Activated CD4-positive, alpha-beta T cell treated with anti-CD3 and anti-CD28 coated beads, Interleukin-2, amount 50 U/mL, for 24 hours (primary cell): Measurements from ENCODE around the gene SPATA25.
"Not testable (repeated sequence)": the region's sequence is repeated elsewhere in the genome, so short reads cannot be mapped to it uniquely, and the experiment has no call there.

Experiments used
- DNase-seq, 2 donors: peaks; one replicate each; pipeline ENCODE4 v3.0.0-alpha.2; 2020; ENCODE audit warnings: low read depth in 1 of 2, low spot score in 1 of 2

SPATA25 gene

GRCh38 chr20:45917790-45918141 lies 30.3 kb upstream of the SPATA25 start:
- no peak for DNase-seq

- DNase-seq, result no peak
These were observed 25.7 kb upstream of the SPATA25 start for GRCh38 chr20:45913116-45913515.

- DNase-seq, result no peak
These were observed 24.9 kb upstream of the SPATA25 start for GRCh38 chr20:45912344-45912682.

DNA sequence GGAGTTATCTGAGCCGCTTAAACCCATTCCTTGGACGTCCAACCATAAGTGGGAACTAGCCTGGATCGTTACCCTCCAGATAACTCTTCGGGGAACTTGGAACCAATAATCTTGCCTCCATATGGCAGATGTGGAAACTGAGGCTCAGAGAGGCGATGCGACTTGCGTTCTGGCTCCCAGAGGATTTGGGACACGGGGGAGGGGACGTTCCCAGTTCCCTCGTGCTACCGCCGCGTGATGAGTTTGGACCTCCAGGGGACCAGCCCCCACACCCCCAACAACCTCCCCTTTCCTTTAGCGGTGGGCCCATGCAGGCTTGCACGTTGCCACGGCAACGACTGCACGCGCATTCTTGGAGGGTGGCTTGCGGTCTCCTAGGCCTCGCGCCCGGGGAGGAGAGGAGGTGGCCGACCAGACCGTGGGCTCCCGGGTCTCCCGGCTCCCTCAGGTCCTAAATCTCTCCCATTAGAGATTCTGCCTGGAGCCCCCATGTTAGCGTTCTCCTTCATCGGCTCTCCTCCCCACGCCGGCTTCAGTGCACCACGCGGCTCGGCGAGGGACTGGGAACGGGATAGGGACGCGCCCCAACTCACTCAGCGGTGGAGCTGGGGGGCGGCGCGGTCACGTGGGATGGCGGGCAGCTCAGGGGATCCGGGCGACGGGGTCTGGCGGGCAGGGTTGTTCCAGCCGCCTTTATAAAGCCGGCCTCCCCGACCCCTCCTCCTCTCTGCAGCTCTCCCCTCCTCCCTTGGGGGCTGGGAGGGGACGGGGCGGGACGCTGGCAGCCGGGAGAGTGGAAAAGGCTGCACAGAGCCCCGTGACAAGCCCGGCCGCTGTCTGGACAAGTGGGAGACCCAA lies 24.3 kb upstream of the SPATA25 start, which contains the start of gene PLTP:
Gene PLTP (minus strand): TSS at position 670 of the 858 bp plus-strand sequence. CDS start 703 bp downstream, outside the sequence.
- DNase-seq, result no peak

DNA sequence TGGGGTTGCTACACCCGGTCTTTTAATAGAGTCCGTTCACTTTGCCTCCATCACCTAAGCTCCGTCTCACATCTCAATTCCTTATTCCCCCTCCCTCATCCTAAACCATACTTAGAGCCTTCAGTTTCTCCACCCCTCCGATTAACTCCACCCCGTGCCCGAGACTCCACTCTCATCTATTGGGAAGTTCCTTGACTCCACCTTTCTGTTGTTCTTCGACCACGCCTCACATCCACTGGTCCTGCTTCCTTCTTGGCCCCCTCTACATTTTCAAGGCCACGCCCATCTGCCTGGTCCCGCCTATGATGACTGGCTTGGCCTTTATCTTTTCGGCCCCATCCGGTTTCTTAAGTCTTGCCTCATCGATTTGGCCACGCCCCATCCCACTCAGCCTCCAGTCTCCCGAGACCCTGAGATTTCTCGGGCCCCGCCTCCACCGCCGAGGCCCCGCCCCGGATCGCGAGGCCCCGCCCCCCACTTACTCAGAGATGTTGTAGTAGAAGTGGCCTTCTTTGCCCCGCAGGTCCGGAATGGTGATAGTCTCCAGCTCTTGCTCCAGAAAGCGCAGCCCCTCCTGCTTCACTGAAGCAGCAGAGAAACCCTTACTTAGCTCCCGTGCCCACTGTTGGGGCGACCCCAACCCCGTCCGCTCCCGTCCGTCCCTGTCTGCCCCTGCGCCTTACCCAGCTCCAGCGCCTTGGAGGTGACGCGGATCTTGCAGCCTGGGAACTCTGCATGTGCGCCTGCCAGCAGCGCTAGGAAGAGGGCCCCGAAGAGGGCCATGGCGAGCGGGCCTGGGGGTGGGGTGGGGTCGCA lies 23.5 kb upstream of the SPATA25 start:
- DNase-seq, result peak; percentile 86 to 92

GRCh38 chr20:45909817-45910669 lies 22.6 kb upstream of the SPATA25 start:
- no peak for DNase-seq

DNA sequence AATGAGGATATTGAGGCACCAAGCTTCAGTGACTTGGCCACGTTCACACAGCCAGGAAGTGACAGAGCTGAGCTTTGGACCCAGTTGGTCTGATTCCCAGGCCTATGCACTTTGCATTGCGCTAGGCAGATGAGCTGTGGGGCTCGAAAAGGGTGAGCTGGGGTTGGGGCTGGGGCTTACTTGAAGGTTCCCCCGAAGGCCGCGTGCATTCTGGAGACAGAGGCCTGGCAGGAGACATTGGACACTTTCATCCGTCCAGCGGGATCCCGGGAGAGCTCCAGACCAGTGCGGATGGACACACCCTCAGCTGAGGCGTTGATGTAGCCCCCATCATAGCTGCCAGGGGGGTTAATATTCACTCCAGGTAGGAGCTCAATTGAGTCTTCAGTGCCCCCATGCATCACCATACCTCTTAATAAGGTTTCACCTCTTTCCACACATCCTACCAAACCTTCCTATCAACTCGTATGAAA lies 21.9 kb upstream of the SPATA25 start:
- no peak for DNase-seq

DNA sequence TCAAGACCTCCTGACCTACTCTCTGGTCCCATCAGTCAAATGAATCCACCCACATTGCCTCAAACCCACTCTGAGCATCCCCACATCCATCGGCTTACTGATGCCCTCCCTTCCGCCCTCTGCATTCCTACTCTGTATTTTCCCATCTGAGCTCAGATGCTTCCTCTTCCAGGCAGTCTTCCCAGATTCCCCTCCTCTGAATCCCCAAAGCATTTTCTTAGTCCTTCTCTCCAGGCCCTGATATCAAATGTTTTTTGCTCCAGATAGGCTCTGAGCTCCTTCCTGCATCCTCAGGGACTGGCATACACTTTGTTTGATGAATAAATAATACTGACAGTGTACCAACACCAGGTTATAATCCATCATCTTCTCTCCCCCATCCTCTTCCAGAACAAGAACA lies 20.7 kb upstream of the SPATA25 start:
- no peak for DNase-seq

DNA sequence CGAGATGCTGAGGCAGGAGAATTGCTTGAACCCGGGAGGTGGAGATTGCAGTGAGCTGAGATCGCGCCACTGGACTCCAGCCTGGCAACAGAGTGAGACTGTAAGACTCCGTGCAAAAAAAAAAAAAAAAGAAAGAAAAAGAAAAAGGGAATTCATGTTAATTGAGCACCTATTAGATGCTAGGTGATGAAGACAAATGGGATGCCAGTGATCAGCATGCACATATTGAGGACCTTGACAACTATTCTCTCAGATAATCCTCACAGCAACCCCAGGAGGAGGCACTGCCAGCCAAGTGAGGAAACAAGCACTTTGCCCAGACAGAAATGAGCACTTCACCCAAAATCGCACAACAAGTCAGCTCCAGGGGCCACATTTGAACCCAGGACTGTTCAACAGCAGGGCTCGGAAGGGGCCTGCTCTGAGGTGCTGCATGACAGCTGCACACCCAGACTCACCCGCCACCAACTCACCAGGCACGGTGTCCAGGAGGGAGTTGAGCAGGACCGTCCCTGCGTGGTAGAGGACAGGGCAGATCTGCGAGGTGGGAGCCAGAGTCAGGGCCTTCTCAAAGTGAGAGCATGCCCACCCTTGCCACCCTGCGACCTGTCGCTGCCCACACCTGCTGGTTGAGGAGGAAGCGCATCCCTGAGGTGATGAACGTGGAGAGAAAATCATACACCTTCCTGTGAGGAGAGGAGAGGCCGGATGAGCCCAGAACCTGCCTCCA lies 20.0 kb upstream of the SPATA25 start:
- no peak for DNase-seq

DNA sequence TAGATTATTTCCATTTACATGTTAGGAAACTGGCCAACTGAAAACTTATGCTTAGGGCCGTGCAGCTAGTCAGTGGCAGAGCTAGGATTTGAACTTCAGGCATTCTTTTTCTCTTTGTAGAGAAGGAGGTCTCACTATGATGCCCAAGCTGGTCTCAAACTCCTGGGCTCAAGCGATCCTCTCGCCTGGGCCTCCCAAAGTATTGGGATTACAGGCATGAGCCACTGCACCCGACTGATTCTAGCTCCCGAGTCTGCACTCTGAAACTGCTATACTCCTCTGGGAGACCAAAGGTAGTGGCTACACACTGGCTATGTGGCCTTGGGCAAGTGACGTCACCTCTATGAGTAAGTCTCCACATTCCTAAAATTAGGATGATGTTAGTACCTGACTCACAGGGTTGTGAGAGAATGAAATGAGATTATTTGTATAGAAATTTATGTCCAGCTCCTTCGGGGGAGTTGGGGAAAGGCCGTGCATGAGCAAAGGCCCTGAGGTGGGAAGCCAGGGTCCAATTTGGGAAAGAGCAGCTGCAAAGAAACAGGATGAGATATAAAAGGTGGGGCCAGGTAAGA lies 18.2 kb upstream of the SPATA25 start:
- DNase-seq, result no peak

GRCh38 chr20:45904583-45905504 lies 17.4 kb upstream of the SPATA25 start:
- DNase-seq, result no peak

- DNase-seq, result no peak
These were observed 14.8 kb upstream of the SPATA25 start for GRCh38 chr20:45902199-45902701.

GRCh38 chr20:45901332-45901731 lies 13.9 kb upstream of the SPATA25 start:
- DNase-seq, result not testable (repeated sequence)

DNA sequence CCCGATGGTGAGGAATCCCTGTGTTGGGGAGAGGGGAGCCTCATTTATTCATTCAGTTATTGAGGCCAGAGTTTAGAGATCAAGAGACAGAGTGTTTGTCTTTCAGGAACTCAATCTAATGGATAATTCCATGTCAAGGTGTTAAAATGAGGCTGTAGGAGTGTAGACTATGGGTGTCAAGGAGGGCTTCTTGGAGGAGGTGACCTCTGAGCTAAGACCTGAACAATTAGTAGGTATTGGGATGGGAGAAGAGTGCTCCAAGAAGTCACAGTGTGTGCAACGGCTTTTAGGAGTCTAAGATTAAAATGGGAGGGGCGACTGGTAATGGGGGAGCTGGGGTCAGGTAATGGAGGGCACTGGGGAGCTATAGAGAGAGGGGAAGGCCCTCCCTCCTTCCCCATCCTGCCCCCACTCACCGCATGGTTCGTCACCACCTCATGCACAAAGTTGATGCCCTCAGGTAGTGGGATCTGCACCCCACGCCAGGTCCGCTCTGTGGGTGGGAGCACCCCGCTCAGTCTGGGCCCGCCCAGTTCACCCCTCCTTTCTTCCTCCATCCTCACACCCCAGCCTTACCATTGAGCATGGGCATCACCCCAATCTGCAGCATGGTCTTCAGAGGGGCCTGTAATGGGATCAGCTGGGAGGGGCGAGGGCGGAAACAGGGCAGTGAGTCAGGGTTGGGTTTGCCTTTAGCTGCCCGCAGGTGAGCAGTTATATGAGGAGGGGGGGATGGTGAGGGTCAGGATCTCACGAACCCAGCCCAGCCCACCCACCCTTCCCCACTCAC lies 11.8 kb upstream of the SPATA25 start:
- no peak for DNase-seq

DNA sequence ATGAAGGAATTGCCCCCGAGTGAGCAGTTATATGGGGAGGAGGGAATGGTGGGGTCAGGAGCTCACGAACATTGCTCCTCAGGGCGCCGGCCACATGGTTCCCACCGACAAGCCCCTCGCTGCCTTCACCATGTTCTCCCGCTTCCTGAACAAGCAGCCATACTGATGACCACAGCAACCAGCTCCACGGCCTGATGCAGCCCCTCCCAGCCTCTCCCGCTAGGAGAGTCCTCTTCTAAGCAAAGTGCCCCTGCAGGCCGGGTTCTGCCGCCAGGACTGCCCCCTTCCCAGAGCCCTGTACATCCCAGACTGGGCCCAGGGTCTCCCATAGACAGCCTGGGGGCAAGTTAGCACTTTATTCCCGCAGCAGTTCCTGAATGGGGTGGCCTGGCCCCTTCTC lies 10.9 kb upstream of the SPATA25 start:
- DNase-seq, result no peak

DNA sequence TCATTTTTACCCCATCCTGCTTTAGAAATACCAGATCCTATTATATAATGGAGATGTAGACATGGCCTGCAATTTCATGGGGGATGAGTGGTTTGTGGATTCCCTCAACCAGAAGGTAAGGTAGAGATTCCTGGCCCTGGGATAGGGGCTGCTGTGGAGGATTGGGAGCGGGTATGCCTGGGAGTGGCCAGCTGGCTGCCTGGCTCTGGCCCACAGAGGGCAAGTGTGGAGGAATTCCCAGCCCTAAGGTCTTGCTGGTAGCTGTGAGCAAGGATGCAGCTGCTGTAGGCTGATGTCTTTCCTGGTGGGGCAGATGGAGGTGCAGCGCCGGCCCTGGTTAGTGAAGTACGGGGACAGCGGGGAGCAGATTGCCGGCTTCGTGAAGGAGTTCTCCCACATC lies 10.3 kb upstream of the SPATA25 start:
- no peak for DNase-seq

DNA sequence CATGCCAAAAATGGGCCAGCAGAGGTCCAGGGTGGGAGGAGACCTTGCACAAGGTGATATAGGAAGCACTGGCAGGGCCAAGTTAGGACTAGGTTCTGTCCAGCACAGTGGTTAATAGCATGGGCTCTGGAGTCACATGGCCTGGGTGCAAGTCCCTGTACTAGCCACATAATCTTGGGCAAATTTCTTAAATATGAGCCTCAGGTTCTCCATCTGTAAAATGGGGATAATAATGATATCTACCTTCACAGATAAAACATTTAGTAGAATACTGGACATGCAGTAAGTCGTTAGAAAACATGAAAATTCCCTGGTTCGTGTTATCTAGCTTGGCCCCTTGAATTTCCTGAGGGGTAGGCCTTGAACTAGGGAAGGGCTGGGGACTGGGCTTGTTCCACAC lies 9.9 kb upstream of the SPATA25 start:
- DNase-seq, result no peak

DNA sequence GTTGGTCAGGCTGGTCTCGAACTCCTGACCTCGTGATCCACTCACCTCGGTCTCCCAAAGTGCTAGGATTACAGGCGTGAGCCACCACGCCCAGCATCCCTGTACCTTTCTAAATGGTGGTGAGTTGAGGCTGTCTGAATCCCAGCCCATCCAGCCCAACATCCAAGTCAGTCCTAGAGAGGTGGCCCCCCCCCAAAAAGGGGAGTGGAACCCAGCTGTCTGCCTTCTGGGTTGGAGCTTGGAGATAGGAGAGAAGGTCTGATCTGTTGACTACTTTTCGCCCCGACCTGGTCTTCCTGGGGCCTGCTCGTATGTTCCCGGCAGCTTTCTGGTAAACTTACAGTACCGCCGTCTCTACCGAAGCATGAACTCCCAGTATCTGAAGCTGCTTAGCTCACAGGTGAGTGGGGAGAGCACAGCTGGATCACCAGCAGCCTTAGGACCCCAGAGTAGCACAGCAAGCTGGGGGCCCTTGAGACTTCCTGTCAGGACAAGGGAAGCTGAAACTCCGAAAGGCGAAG lies 9.3 kb upstream of the SPATA25 start:
- no peak for DNase-seq
